HEK293 (cell line): ENCODE results near the gene ECE1.

ENCODE experiments used
- ATF2 ChIP-seq: fragments of 450-650 bp; formaldehyde crosslinking; IDR thresholded peaks from 2 replicates; pipeline ENCODE4 v1.5.1; 2016; ENCODE audit warnings: missing biosample characterization, missing genetic modification characterization, low read depth
- BCL11B ChIP-seq: fragments of 450-650 bp; formaldehyde crosslinking; IDR thresholded peaks from 2 replicates; pipeline ENCODE4 v1.5.1; 2016; ENCODE audit warnings: low read depth, missing biosample characterization, missing genetic modification characterization
- CTCF ChIP-seq: fragments of 450-650 bp; formaldehyde crosslinking; IDR thresholded peaks from 2 replicates; pipeline ENCODE4 v1.5.1; 2016; ENCODE audit warnings: missing biosample characterization, missing genetic modification characterization
- PATZ1 ChIP-seq: fragments of 450-650 bp; formaldehyde crosslinking; IDR thresholded peaks from 2 replicates; pipeline ENCODE4 v1.5.1; 2016; ENCODE audit warnings: missing biosample characterization, missing genetic modification characterization
- REPIN1 ChIP-seq: fragments of 450-650 bp; formaldehyde crosslinking; IDR thresholded peaks from 2 replicates; pipeline ENCODE4 v1.5.1; 2017; ENCODE audit warnings: missing biosample characterization, missing genetic modification characterization, low read depth
- REST ChIP-seq: fragments of 450-650 bp; formaldehyde crosslinking; IDR thresholded peaks from 2 replicates; pipeline ENCODE4 v1.5.1; 2016; ENCODE audit warnings: missing biosample characterization, missing genetic modification characterization
- SETDB1 ChIP-seq: IDR thresholded peaks from one replicate; pipeline ENCODE4 v1.6.1; 2017; ENCODE audit warnings: mild to moderate bottlenecking, low read length, moderate library complexity, mixed read lengths; ENCODE audit not compliant: insufficient read length
- TSHZ1 ChIP-seq: fragments of 450-650 bp; formaldehyde crosslinking; IDR thresholded peaks from 2 replicates; pipeline ENCODE4 v1.5.1; 2016; ENCODE audit warnings: missing biosample characterization, missing genetic modification characterization, borderline replicate concordance
- ZBTB21 ChIP-seq: fragments of 450-650 bp; formaldehyde crosslinking; IDR thresholded peaks from 2 replicates; pipeline ENCODE4 v1.5.1; 2017; ENCODE audit warnings: missing biosample characterization, missing genetic modification characterization
- ZBTB49 ChIP-seq: fragments of 450-650 bp; formaldehyde crosslinking; IDR thresholded peaks from 2 replicates; pipeline ENCODE4 v1.5.1; 2016; ENCODE audit warnings: missing biosample characterization, missing genetic modification characterization, low read depth
- ZNF148 ChIP-seq: fragments of 450-650 bp; formaldehyde crosslinking; IDR thresholded peaks from 2 replicates; pipeline ENCODE4 v1.5.0; 2017; ENCODE audit warnings: missing biosample characterization, missing genetic modification characterization, borderline replicate concordance
- ZNF354C ChIP-seq: fragments of 450-650 bp; formaldehyde crosslinking; IDR thresholded peaks from 2 replicates; pipeline ENCODE4 v1.5.1; 2016; ENCODE audit warnings: missing biosample characterization, missing genetic modification characterization, low read depth, borderline replicate concordance
- ZNF529 ChIP-seq: fragments of 450-650 bp; formaldehyde crosslinking; IDR thresholded peaks from 2 replicates; pipeline ENCODE4 v1.5.1; 2017; ENCODE audit warnings: missing genetic modification characterization, missing biosample characterization; ENCODE audit not compliant: insufficient replicate concordance
- ZNF629 ChIP-seq: fragments of 450-650 bp; formaldehyde crosslinking; IDR thresholded peaks from 2 replicates; pipeline ENCODE4 v1.5.1; 2017; ENCODE audit warnings: missing biosample characterization, missing genetic modification characterization

GRCh38 chr1:21220815-21221214 is 69.4 kb downstream of the ECE1 start:
- TF ChIP-seq ZNF148 (tag by site-specific recombination) (no peak), CTCF (no peak), TSHZ1 (tag by site-specific recombination) (no peak), ATF2 (tag by site-specific recombination) (no peak), ZBTB49 (tag by site-specific recombination) (no peak), ZNF529 (tag by site-specific recombination) (no peak), SETDB1 (no peak), ZBTB21 (tag by site-specific recombination) (no peak), ZNF629 (tag by site-specific recombination) (no peak), BCL11B (tag by site-specific recombination) (no peak), ZNF354C (tag by site-specific recombination) (no peak), REST (tag by site-specific recombination) (no peak), REPIN1 (no peak), PATZ1 (tag by site-specific recombination) (no peak)
